HTERT RPE-1 (cell line): ENCODE data around the gene C12orf43.

Experiments used
- in situ Hi-C: fragments of 300-500 bp; cut with MboI; formaldehyde crosslinking; loops from 4 replicates; pipeline ENCODE4 v1.14.3; 2020; ENCODE audit warnings: low sequenced_read_pairs

The C12orf43 gene

GRCh38 chr12:120999191-121000120, 16.8 kb downstream of the C12orf43 start:
- in situ Hi-C loops: no loop called here

GRCh38 chr12:120998435-120998834, 17.9 kb downstream of the C12orf43 start:
- in situ Hi-C loops: no loop called here

GRCh38 chr12:120997448-120997847, 18.8 kb downstream of the C12orf43 start:
- in situ Hi-C loops: no loop called here

GRCh38 chr12:120996133-120996746, 20.0 kb downstream of the C12orf43 start:
- in situ Hi-C loops: no loop called here

- in situ Hi-C loops: no loop called here
These were observed 21.5 kb downstream of the C12orf43 start for GRCh38 chr12:120994589-120995337.

- in situ Hi-C loops: no loop called here
These were observed 22.2 kb downstream of the C12orf43 start for GRCh38 chr12:120994059-120994458.

- in situ Hi-C loops: no loop called here
These were observed 22.8 kb downstream of the C12orf43 start for GRCh38 chr12:120993496-120993895.

GRCh38 chr12:120992989-120993388, 23.3 kb downstream of the C12orf43 start:
- in situ Hi-C loops: no loop called here

- in situ Hi-C loops: no loop called here
These were observed 24.3 kb downstream of the C12orf43 start for GRCh38 chr12:120991965-120992364.

- in situ Hi-C loops: no loop called here
These were observed 25.7 kb downstream of the C12orf43 start for GRCh38 chr12:120990487-120991055.

- in situ Hi-C loops: no loop called here
These were observed 26.6 kb downstream of the C12orf43 start for GRCh38 chr12:120989687-120990086.

GRCh38 chr12:120988658-120989057, 27.6 kb downstream of the C12orf43 start:
- in situ Hi-C loops: no loop called here

GRCh38 chr12:120988234-120988633, 28.1 kb downstream of the C12orf43 start:
- in situ Hi-C loops: no loop called here

GRCh38 chr12:120984351-120984898, 31.9 kb downstream of the C12orf43 start:
- in situ Hi-C loops: no loop called here

GRCh38 chr12:120983759-120984158, 32.5 kb downstream of the C12orf43 start:
- in situ Hi-C loops: no loop called here

GRCh38 chr12:120982659-120983058, 33.6 kb downstream of the C12orf43 start:
- in situ Hi-C loops: no loop called here

- in situ Hi-C loops: no loop called here
These were observed 34.8 kb downstream of the C12orf43 start for GRCh38 chr12:120981407-120981941.

GRCh38 chr12:120980800-120981368, 35.4 kb downstream of the C12orf43 start:
- in situ Hi-C loops: no loop called here

- in situ Hi-C loops: no loop called here
These were observed 36.2 kb downstream of the C12orf43 start for GRCh38 chr12:120979862-120980696.
